HepG2 (cell line): ENCODE results near the gene FOXI3. TPM values are rescaled to one million over a fixed set of nuclear protein-coding genes. Genes with fewer than 3 reads are reported as not detected.

ENCODE experiments used
- ATAC-seq: fragments of 200-7000 bp; cut with Tn5 transposase; 3 replicates; pipeline ENCODE4 v1.9.1; 2020; ENCODE audit warnings: mild to moderate bottlenecking, moderate library complexity
- BruUV-seq: library from RNA; stranded (reverse); fragments of 400-500 nt; replicated peaks from 2 replicates; lab custom pipeline; 2021; lab: Mats Ljungman, UMichigan
- CTCF ChIA-PET: fragments of 300-600 bp; formaldehyde crosslinking; extraction: SDS; loops from one replicate; lab custom pipeline; 2021; ENCODE audit warnings: low total read pairs, inconsistent platforms, low intra/inter-chr PET ratio; lab: Yijun Ruan, JAX
- POLR2A ChIA-PET: fragments of 350-600 bp; sonication (Branson Sonifier 250); formaldehyde crosslinking; loops from one replicate; lab custom pipeline; 2020; ENCODE audit warnings: antibody characterized with exemption, inconsistent platforms; lab: Yijun Ruan, JAX
- DNase-seq: peaks from one replicate; pipeline ENCODE4 v3.0.0-alpha.2; 2015; ENCODE audit warnings: low spot score
- FAIRE-seq: peaks from 3 replicates; lab custom pipeline; 2011; peaks lifted over from hg19 to GRCh38; lab: Jason Lieb, UNC
- H2AFZ ChIP-seq: one replicate; pipeline ENCODE4 v1.6.1; 2011; ENCODE audit warnings: low read length, inconsistent platforms
- H3K27ac ChIP-seq: fragments of 300-600 bp; 3 replicates; pipeline ENCODE4 v1.8.0; 2011; ENCODE audit warnings: mixed run types, mild to moderate bottlenecking, mixed read lengths, low read length, inconsistent platforms; ENCODE audit not compliant: insufficient read depth; ENCODE audit errors: extremely low read length
- H3K27me3 ChIP-seq, 2 experiments: fragments of 200-600 bp in 1 of 2; 2 replicates in 1 of 2; 3 replicates in 1 of 2; pipeline versions ENCODE4 v1.6.0 to v1.8.0; 2011; ENCODE audit warnings: low read length in 2 of 2, mild to moderate bottlenecking in 2 of 2, moderate library complexity in 2 of 2, inconsistent platforms in 1 of 2; ENCODE audit not compliant: insufficient read depth in 2 of 2, control insufficient read depth in 1 of 2
- H3K36me3 ChIP-seq, 2 experiments: fragments of 200-600 bp in 1 of 2; replicated peaks in 1 of 2; 2 replicates in 1 of 2; 3 replicates in 1 of 2; pipeline versions ENCODE4 v1.5.1 to v1.8.0; 2011; ENCODE audit warnings: low read length in 2 of 2, inconsistent platforms in 1 of 2; ENCODE audit not compliant: insufficient read depth in 2 of 2, control insufficient read depth in 1 of 2
- H3K4me1 ChIP-seq: 2 replicates; pipeline ENCODE4 v1.5.1; 2012; ENCODE audit warnings: low read length, inconsistent platforms; ENCODE audit not compliant: insufficient read depth
- H3K4me2 ChIP-seq: 2 replicates; pipeline ENCODE4 v1.6.0; 2011; ENCODE audit warnings: low read depth, low read length, inconsistent platforms
- H3K4me3 ChIP-seq, 3 experiments: fragments of 200-600 bp in 1 of 3; sonication (generic), shearing (Covaris generic) in 1 of 3; replicated peaks in 1 of 3; 2 replicates each; pipeline ENCODE4 v1.5.1; 2011 to 2016; ENCODE audit warnings: low read length in 3 of 3, inconsistent platforms in 2 of 3, low read depth in 2 of 3, mild to moderate bottlenecking in 2 of 3, control low read depth in 1 of 3, mixed read lengths in 1 of 3; ENCODE audit not compliant: insufficient read depth in 1 of 3
- H3K79me2 ChIP-seq: one replicate; pipeline ENCODE4 v1.6.1; 2011; ENCODE audit warnings: low read length, inconsistent platforms; ENCODE audit not compliant: insufficient read depth
- H3K9ac ChIP-seq: 2 replicates; pipeline ENCODE4 v1.6.0; 2011; ENCODE audit warnings: mild to moderate bottlenecking, low read depth, low read length, inconsistent platforms; ENCODE audit not compliant: insufficient read depth
- H3K9me3 ChIP-seq: 2 replicates; pipeline ENCODE4 v1.5.1; 2012; ENCODE audit warnings: mild to moderate bottlenecking, low read length
- H4K20me1 ChIP-seq: 2 replicates; pipeline ENCODE4 v1.6.0; 2011; ENCODE audit warnings: inconsistent platforms, mild to moderate bottlenecking, low read length, moderate library complexity; ENCODE audit not compliant: insufficient read depth
- GABPB1 ChIP-seq: IDR thresholded peaks from 2 replicates; pipeline ENCODE4 v1.6.1; 2016; ENCODE audit warnings: mild to moderate bottlenecking, missing genetic modification reagents, moderate library complexity, missing compliant biosample characterization
- HOXD1 ChIP-seq: sonication (generic); formaldehyde crosslinking; IDR thresholded peaks from 2 replicates; pipeline ENCODE4 v1.5.0; 2020; ENCODE audit warnings: missing genetic modification reagents
- SIN3B ChIP-seq: fragments of 150-350 bp; IDR thresholded peaks from 2 replicates; pipeline ENCODE4 v1.6.1; 2014; ENCODE audit warnings: low read length
- TCF7L2 ChIP-seq: IDR thresholded peaks from 2 replicates; pipeline ENCODE4 v1.6.1; 2011; ENCODE audit warnings: mild to moderate bottlenecking, low read depth, low read length, moderate library complexity
- ZBED4 ChIP-seq: sonication (generic); formaldehyde crosslinking; IDR thresholded peaks from 2 replicates; pipeline ENCODE4 v1.4.0; 2020; ENCODE audit warnings: missing genetic modification reagents, borderline replicate concordance
- ZFAT ChIP-seq: sonication (generic); formaldehyde crosslinking; conservative IDR thresholded peaks from 2 replicates; pipeline ENCODE4 v1.8.1; 2023; ENCODE audit warnings: missing genetic modification reagents, inconsistent platforms
- ZNF510 ChIP-seq: sonication (generic); formaldehyde crosslinking; IDR thresholded peaks from 2 replicates; pipeline ENCODE4 v1.4.0; 2020; ENCODE audit warnings: low read depth, mild to moderate bottlenecking, missing genetic modification reagents
- ZNF550 ChIP-seq: sonication (generic); formaldehyde crosslinking; IDR thresholded peaks from 2 replicates; pipeline ENCODE4 v1.4.0; 2020; ENCODE audit warnings: mild to moderate bottlenecking, missing genetic modification reagents, borderline replicate concordance
- WGBS: methylation state at CpG from one replicate; pipeline ENCODE4 v1.1.6; 2017; ENCODE audit warnings: low lambda C conversion rate; 5-methylcytosine and 5-hydroxymethylcytosine counted together
- in situ Hi-C: cut with HindIII; loops from 2 replicates; pipeline ENCODE4 v1.10.0; 2017; ENCODE audit warnings: low pct_unique_long_range_greater_than_20kb; ENCODE audit not compliant: extremely low pct_ligation_motif_present
- intact Hi-C: fragments of 100-400 bp; cut with micrococcal nuclease; formaldehyde crosslinking; loops from one replicate; pipeline ENCODE4 v1.10.0; 2022; ENCODE audit not compliant: unreplicated experiment
- polyA plus RNA-seq, 8 experiments: library from polyadenylated mRNA; depleted of rRNA in 3 of 8; stranded (reverse) in 7 of 8; unstranded in 1 of 8; fragments of >200 nt; fragmentation: Illumina TruSeq in 4 of 8; extraction: Trizol in 4 of 8; gene quantifications; 2 replicates each; pipeline versions ENCODE4 v1.2.1 to v1.2.3, GENCODE V29; 2011 to 2016; ENCODE audit warnings: low read depth in 4 of 8, missing spikeins in 1 of 8, mixed read lengths in 1 of 8; ENCODE audit not compliant: insufficient read depth in 1 of 8
- total RNA-seq, 5 experiments: library from RNA; depleted of rRNA; stranded (reverse); fragments of >200 nt; fragmentation: Illumina TruSeq; extraction: Trizol; gene quantifications; 2 replicates each; pipeline ENCODE4 v1.2.3, GENCODE V29; 2016; ENCODE audit warnings: low read depth in 1 of 5

Gene FOXI3
- total and polyA plus RNA-seq, 2 of the 13 experiments (the other 11 are each of a cell fraction or from before 2014, with no cell fraction given): not detected

- H2AFZ ChIP-seq: no peak overlapping the region
- BruUV-seq: no TSS peak
- H3K4me3 ChIP-seq: no peak overlapping the region
- no peak overlapping the region for H3K4me2 ChIP-seq
- no peaks in the 10 kb centered on the region for H3K9me3 ChIP-seq
- ChIA-PET CTCF (no interaction called here), POLR2A (no interaction called here)
- no peak overlapping the region for H3K9ac ChIP-seq
- no peaks in the 10 kb centered on the region for H3K79me2 ChIP-seq
- peaks cover 0 to 20% of the 10 kb centered on the region in 2 experiments; a peak in 3 of 5 replicates for H3K27me3 ChIP-seq
- no peaks in the 10 kb centered on the region for H3K36me3 ChIP-seq
- no peaks in the 10 kb centered on the region for H3K4me1 ChIP-seq
- no peak for ATAC-seq
- no peak overlapping the region for H3K27ac ChIP-seq
- no peak for FAIRE-seq
- no peak for DNase-seq
- no peak for TF ChIP-seq ZNF510
- TF ChIP-seq HOXD1 (CRISPR knock-in tag): no peak
- no peak for TF ChIP-seq GABPB1 (CRISPR knock-in tag)
- TF ChIP-seq ZFAT: no peak
- TF ChIP-seq SIN3B: no peak
- no peak for TF ChIP-seq TCF7L2
- TF ChIP-seq ZBED4 (CRISPR knock-in tag): no peak
- TF ChIP-seq ZNF550 (CRISPR knock-in tag): no peak
- WGBS: 11% methylated on average over 4 of the region's 4 CpGs
- intact Hi-C loops (no loop called here), in situ Hi-C loops (no loop called here)
- H4K20me1 ChIP-seq: no peaks in the 10 kb centered on the region
These were observed 52.3 kb downstream of the FOXI3 start for GRCh38 chr2:88400037-88400767.
